Activated CD4-positive, alpha-beta T cell treated with anti-CD3 and anti-CD28 coated beads, Interleukin-2, amount 50 U/mL, for 24 hours (primary cell): ENCODE measurements around the gene RPS6KL1.
A peak's percentile ranks its signal among the peaks of the same experiment; 100 is the strongest.

ENCODE experiments used
- DNase-seq, 2 donors: peaks; one replicate each; pipeline ENCODE4 v3.0.0-alpha.2; 2020; ENCODE audit warnings: low read depth in 1 of 2, low spot score in 1 of 2

RPS6KL1 gene

DNA sequence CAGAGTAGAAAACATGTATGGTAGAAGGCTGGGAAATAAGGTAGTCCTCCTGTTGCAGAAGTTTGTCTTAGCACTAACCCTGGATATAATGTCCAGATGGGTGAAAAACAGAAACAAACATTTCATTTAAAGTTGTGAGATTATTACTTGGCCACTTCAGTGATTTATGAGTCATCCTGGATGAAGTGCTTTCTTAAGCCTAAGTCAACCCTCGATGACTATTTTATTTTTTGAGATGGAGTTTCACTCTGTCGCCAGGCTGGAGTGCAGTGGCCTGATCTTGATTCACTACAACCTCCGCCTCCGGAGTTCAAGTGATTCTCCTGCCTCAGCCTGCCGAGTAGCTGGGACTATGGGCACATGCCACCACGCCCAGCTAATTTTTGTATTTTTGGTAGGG lies 31.2 kb downstream of the RPS6KL1 start:
- no peak for DNase-seq

DNA sequence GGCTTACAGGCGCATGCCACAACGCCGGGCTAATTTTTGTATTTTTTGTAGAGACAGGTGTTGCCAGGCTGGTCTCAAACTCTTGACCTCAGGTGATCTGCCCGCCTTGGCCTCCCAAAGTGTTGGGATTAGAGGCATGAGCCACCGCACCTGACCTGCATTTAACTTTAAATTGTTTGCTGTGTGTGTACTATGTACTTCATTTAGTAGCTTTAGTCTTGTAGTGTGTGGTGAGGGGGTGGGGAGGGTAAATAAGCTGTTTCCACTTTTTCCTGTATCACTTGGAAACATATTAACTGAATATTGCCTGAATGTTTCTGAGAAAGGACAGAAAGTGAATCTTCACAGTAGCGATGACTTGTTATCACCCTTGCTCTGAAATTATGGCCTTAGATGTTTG lies 32.8 kb downstream of the RPS6KL1 start:
- no peak for DNase-seq

- DNase-seq, result no peak
These were observed 34.6 kb downstream of the RPS6KL1 start for GRCh38 chr14:74888164-74889158.

DNA sequence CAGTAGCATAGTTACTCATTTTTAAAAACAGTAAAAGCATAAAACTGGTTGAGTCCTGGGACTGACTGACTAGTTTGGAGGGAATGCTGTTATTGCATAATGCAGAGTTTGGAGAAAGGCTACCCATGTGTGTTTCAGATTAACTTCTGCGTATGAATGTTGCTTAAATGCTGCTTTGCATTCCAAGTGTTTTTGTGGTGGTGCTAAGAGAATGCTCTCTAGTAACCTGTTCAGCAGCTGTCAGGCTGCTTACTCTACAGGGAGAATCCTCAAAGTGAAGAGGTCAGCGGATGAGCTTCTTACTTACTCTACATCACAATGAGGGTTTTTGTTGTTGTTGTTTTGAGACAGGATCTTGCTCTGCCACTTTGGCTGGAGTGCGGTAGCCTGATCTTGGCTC lies 37.1 kb downstream of the RPS6KL1 start:
- DNase-seq, result no peak

DNA sequence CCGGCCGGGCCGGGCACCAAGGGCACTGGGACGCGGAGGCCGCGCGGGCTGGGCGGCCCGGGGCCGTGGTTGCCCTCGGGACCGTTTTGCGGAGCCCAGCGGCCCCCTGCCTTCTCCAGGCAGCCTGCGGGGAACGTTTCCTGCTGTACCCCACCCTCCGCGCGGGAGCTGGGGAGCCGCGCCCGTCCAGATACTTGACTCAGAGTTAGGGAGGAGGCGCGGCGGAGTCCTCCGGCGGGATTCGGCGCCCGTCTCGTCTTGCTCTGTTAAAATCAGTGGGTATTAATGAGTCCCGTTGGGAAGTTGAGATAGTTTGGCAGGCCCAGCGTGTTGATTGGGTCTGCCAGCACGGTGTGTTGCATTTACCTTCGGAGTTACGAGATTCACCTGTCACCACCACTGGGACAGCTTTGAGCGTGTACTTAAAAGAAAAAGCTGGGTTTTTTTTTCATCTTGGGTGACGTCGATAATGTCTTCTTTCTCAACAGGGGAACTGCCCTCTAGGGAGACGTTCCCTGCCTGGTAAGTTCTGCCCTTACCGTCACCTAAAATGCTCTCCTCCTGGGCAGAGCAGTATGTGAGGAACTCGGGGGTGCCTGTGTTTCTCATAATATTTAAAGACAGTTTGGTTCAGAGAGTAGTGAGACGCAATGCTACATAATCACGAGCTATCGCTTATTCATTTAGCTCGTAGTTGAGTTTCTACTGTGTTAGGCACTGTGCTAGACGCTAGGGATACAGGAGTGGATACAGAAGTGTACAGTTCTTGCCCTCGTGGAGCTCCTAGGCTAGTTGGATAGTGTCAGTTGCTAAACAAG lies 40.7 kb downstream of the RPS6KL1 start:
- peak; percentile 21 to 24 for DNase-seq

GRCh38 chr14:74881431-74882102 lies 41.5 kb downstream of the RPS6KL1 start, which contains the start of gene DLST:
Gene DLST, plus strand, starts transcription at chr14:74881916. Its CDS starts 38 bp downstream, at chr14:74881954.
- peak; percentile 79 to 83 for DNase-seq

GRCh38 chr14:74879427-74880182 lies 43.5 kb downstream of the RPS6KL1 start:
- DNase-seq, result no peak

DNA sequence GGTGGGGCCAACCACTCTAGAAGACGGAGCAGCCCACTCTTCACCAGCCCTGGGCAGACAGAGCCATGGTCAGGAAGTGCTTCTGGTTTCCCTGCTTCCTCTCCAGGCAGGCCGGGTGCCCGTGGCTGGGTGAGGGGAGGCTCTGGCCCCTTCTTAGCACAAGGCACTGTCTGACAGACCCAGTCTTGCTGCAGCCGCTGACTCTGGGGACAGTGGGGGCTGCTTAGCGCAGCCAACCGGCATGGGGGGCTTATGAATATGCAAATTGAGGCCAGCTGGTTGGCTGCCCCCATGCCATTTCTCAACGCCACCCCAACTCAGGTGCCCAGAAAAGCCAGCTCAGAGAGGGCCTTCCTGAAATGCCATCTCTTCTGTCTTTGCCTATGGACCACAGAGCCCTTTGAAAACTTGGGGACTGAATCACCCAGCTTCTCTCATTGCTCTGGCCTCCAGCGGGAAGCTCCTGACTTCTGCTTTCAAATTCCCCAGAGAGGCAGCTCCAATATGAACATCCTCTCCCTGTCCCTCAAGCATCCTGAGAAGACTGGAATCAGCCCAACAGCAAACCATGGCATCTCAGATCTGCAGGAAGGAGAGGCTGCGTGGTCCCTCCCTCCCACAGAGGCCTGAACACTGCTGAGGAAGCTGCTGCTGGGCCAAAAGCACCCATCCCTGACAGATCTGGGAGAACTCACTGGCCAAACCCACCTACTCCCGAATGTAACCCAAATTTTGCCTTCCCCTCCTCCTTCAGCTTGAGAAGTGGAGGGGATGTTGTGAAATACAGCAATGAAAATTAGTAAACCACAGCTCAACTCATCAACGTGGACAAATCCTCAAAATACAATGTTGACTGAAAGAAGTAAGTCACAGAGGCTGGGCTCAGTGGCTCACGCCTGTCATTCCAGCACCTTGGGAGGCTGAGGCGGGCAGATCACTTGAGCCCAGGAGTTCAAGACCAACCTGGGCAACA lies 46.8 kb downstream of the RPS6KL1 start, which contains the start of gene PROX2:
PROX2 (minus strand) TSS at position 205 of the 973 bp plus-strand sequence. CDS start 12,311 bp downstream, outside the sequence.
- no peak for DNase-seq

DNA sequence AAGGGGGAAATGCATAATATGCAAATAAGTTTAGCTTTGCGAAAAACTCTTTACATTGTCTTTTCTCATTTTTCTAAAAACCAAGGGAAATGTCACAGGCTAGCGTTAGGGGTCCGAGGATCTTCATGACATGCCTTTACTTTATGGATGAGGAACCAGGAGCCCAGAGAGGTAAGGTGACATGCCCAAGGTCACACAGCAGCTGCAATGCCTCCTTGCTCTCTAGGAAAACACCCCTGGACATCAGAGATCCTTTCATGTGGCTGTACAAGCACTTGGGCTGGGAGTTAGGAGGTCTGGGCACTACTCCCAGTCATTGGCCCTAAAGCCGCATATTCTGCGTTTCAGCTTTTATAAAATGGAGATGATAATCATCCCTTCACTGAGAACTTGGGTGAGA lies 47.9 kb downstream of the RPS6KL1 start:
- no peak for DNase-seq

DNA sequence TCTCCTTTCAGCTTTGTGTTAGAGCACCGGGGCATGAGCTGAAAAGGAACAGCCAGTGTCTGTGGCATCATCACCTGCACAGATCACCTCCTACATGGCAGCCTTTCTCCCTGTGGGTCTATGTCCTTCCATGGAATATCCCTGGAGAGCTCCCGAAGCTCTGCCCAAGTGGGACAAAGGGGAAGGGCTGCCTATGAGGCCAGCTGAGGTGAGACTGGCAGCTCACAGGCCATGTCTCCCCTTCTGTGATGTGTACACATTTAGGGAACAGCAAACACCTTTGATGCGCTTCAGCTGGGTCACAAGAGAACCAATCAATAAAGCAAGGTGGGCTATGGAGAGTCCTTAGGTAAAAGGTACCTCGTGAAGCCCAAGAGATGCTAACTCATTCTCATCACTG lies 51.2 kb downstream of the RPS6KL1 start:
- DNase-seq, result no peak

DNA sequence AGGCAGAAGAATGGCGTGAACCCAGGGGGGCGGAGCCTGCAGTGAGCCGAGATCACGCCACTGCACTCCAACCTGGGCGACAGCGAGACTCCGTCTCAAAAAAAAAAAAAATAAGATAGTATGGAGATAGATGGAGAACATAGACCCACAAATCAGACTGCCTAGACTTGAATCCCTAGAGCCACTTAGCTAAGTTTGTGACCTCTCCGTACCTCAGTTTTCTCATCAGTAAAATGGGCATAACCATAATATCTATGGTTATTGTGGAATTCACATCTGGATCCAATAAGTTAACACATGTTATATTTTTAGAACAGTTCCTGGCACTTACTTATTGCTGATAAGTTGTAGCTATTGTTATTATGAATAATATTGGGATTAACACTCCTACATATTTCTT lies 54.3 kb downstream of the RPS6KL1 start:
- no peak for DNase-seq

- peak in 1 of 2 donors; percentile 23 for DNase-seq
These were observed 55.4 kb downstream of the RPS6KL1 start for GRCh38 chr14:74867673-74868072.

- no peak for DNase-seq
These were observed 56.2 kb downstream of the RPS6KL1 start for GRCh38 chr14:74866708-74867389.

- DNase-seq, result no peak
These were observed 57.9 kb downstream of the RPS6KL1 start for GRCh38 chr14:74865156-74865555.

GRCh38 chr14:74864198-74864597 lies 58.9 kb downstream of the RPS6KL1 start:
- no peak for DNase-seq

GRCh38 chr14:74863274-74863673 lies 59.8 kb downstream of the RPS6KL1 start:
- DNase-seq, result no peak

- DNase-seq, result no peak
These were observed 61.3 kb downstream of the RPS6KL1 start for GRCh38 chr14:74861734-74862090.

- DNase-seq, result peak; percentile 91 to 95
These were observed 61.9 kb downstream of the RPS6KL1 start for GRCh38 chr14:74860899-74861733.
